ENCODE measurements around the gene GJC1. TPM values are rescaled to one million over a fixed set of nuclear protein-coding genes. Genes with fewer than 3 reads are reported as not detected.
A peak's percentile ranks its signal among the peaks of the same experiment; 100 is the strongest.

The GJC1 gene
- polyA plus RNA-seq, 1 of the 3 experiments (the other 2 are of a cell fraction): 15.2 TPM

- Histone ChIP-seq H3K27me3 (ENCODE audit: insufficient read depth) (0 out of 2 replicates have a peak, but pooled peaks cover 3% of the 10 kb centered on the region), H4K20me1 (ENCODE audit: insufficient read depth) (no peaks in the 10 kb centered on the region), H3K9ac (no peak overlapping the region), H3K4me1 (ENCODE audit: control insufficient read depth in 1 of 2, insufficient read depth in 2 of 2, low read depth in 1 of 2, low read length in 1 of 2) (no peaks in the 10 kb centered on the region), H3K4me2 (no peak overlapping the region), H3F3A (replicated peaks; ENCODE audit: insufficient read depth) (peaks cover 21% of the 10 kb centered on the region), H3K9me3 (no peaks in the 10 kb centered on the region), H3K36me3 (replicated peaks in 1 of 2; ENCODE audit: control insufficient read depth in 1 of 2, insufficient read depth in 2 of 2, low read length in 1 of 2) (peaks cover 56 to 75% of the 10 kb centered on the region in 2 experiments), H3K9me2 (no peaks in the 10 kb centered on the region), H2AFZ (ENCODE audit: low read depth) (no peak overlapping the region), H3K4me3 (ENCODE audit: low read depth in 2 of 2, low read length in 1 of 2) (no peak overlapping the region), H3K79me2 (ENCODE audit: insufficient read depth) (no peaks in the 10 kb centered on the region), H3K27ac (ENCODE audit: low read depth in 2 of 2, low read length in 1 of 2) (no peak overlapping the region)
- POLR2A ChIA-PET: interaction anchor here (0.6 kb wide), 1 partner anchor 243 kb away, joined by 3 read pairs; no protein-coding TSS in a partner anchor
- TF ChIP-seq YY1 (IDR thresholded peaks at IDR 0.05; ENCODE audit: low read depth) (no peak), MAX (IDR thresholded peaks at IDR 0.05; ENCODE audit: low read depth) (no peak), RXRA (IDR thresholded peaks at IDR 0.05; ENCODE audit: borderline replicate concordance, low read depth) (no peak), GATA2 (CRISPR knock-in tag; IDR thresholded peaks at IDR 0.05) (no peak)
- DNase-seq: no peak
- WGBS (ENCODE audit: low lambda C conversion rate): 93% methylated on average over 12 of the region's 12 CpGs
- CTCF ChIA-PET: interaction anchor here (0.5 to 11.1 kb wide), 5 partner anchors 13 to 272 kb away, joined by 3 to 420 read pairs (median 5); no protein-coding TSS in a partner anchor
Measured at GRCh38 chr17:44863061-44863918, 33.2 kb upstream of the GJC1 start.

GRCh38 chr17:44862278-44862914 is 32.3 kb upstream of the GJC1 start:
- H2AFZ ChIP-seq (ENCODE audit: low read depth): no peak overlapping the region
- 95% methylated on average over 9 of the region's 9 CpGs for whole genome bisulfite sequencing (ENCODE audit: low lambda C conversion rate)
- no peak overlapping the region for H3K27ac ChIP-seq (ENCODE audit: low read depth in 2 of 2, low read length in 1 of 2)
- H3K79me2 ChIP-seq (ENCODE audit: insufficient read depth): no peaks in the 10 kb centered on the region
- CTCF ChIA-PET: interaction anchor here (0.9 to 11.1 kb wide), 3 partner anchors 11 to 83 kb away, joined by 3 to 420 read pairs (median 117); no protein-coding TSS in a partner anchor
- H3F3A ChIP-seq (replicated peaks; ENCODE audit: insufficient read depth): peaks cover 17% of the 10 kb centered on the region
- H3K9me2 ChIP-seq: no peaks in the 10 kb centered on the region
- no peaks in the 10 kb centered on the region for H4K20me1 ChIP-seq (ENCODE audit: insufficient read depth)
- no peak overlapping the region for H3K4me2 ChIP-seq
- H3K4me3 ChIP-seq (ENCODE audit: low read depth in 2 of 2, low read length in 1 of 2): no peak overlapping the region
- POLR2A ChIA-PET: interaction anchor here (0.6 kb wide), 1 partner anchor 35 kb away, joined by 3 read pairs; no protein-coding TSS in a partner anchor
- H3K9me3 ChIP-seq: no peaks in the 10 kb centered on the region
- H3K9ac ChIP-seq: no peak overlapping the region
- H3K4me1 ChIP-seq (ENCODE audit: control insufficient read depth in 1 of 2, insufficient read depth in 2 of 2, low read depth in 1 of 2, low read length in 1 of 2): no peaks in the 10 kb centered on the region
- TF ChIP-seq MAX (IDR thresholded peaks at IDR 0.05; ENCODE audit: low read depth) (no peak), YY1 (IDR thresholded peaks at IDR 0.05; ENCODE audit: low read depth) (no peak), RFX5 (IDR thresholded peaks at IDR 0.05; ENCODE audit: low read length) (no peak), CHD2 (IDR thresholded peaks at IDR 0.05; ENCODE audit: low read length, partially characterized antibody) (no peak), NFIC (IDR thresholded peaks at IDR 0.05; ENCODE audit: borderline replicate concordance) (0 out of 2 replicates have a peak, but pooled peaks have one; percentile 11), RCOR1 (IDR thresholded peaks at IDR 0.05; ENCODE audit: low read length) (no peak), GATA2 (CRISPR knock-in tag; IDR thresholded peaks at IDR 0.05) (no peak), SIN3A (IDR thresholded peaks at IDR 0.05; ENCODE audit: borderline replicate concordance, low read depth, low read length) (no peak), FOXJ3 (CRISPR knock-in tag; IDR thresholded peaks at IDR 0.05) (no peak)
- H3K27me3 ChIP-seq (ENCODE audit: insufficient read depth): 0 out of 2 replicates have a peak, but pooled peaks cover 3% of the 10 kb centered on the region
- no peak for DNase-seq
- peaks cover 52 to 81% of the 10 kb centered on the region in 2 experiments for H3K36me3 ChIP-seq (replicated peaks in 1 of 2; ENCODE audit: control insufficient read depth in 1 of 2, insufficient read depth in 2 of 2, low read length in 1 of 2)
